Testis (tissue), 3 donors: Measurements from ENCODE around the gene DRG2. TPM values are rescaled to one million over a fixed set of nuclear protein-coding genes. Genes with fewer than 3 reads are reported as not detected.
A peak's percentile ranks its signal among the peaks of the same experiment; 100 is the strongest.

Experiments
- DNase-seq: peaks from one replicate; pipeline ENCODE4 v3.0.0-alpha.2; 2019
- H3K27ac ChIP-seq, 2 donors: fragments of 200-600 bp; sonication (generic); one replicate each; pipeline ENCODE4 v1.5.1; 2019
- H3K27me3 ChIP-seq: fragments of 200-600 bp; sonication (generic); one replicate; pipeline ENCODE4 v1.5.1; 2019
- H3K36me3 ChIP-seq: fragments of 200-600 bp; sonication (generic); one replicate; pipeline ENCODE4 v1.5.1; 2017; ENCODE audit warnings: low read depth; ENCODE audit errors: missing control alignments
- H3K4me1 ChIP-seq: fragments of 200-600 bp; sonication (generic); one replicate; pipeline ENCODE4 v1.5.1; 2019
- H3K4me3 ChIP-seq, 2 donors: fragments of 200-600 bp; sonication (generic); one replicate each; pipeline ENCODE4 v1.5.1; 2017 to 2019
- H3K9me3 ChIP-seq: fragments of 200-600 bp; sonication (generic); one replicate; pipeline ENCODE4 v1.5.1; 2017
- CTCF ChIP-seq, 3 experiments: fragments of 450-650 bp in 2 of 3; fragments of 200-600 bp in 1 of 3; sonication (generic) in 1 of 3; IDR thresholded peaks; one replicate each; pipeline ENCODE4 v1.5.1; 2016 to 2019; ENCODE audit warnings: antibody characterized with exemption in 3 of 3, mild to moderate bottlenecking in 2 of 3, moderate library complexity in 1 of 3
- POLR2A ChIP-seq: fragments of 450-650 bp; IDR thresholded peaks from one replicate; pipeline ENCODE4 v1.6.1; 2017; ENCODE audit warnings: antibody characterized with exemption, mild to moderate bottlenecking, moderate library complexity
- WGBS, 2 donors: methylation state at CpG; one replicate each; pipeline ENCODE4 v1.1.5; 2018; 5-methylcytosine and 5-hydroxymethylcytosine counted together
- intact Hi-C: fragments of 100-400 bp; cut with DNase I; formaldehyde crosslinking; loops from one replicate; pipeline ENCODE4 v1.15.1; 2023; ENCODE audit warnings: low total_unique reads
- polyA plus RNA-seq: library from polyadenylated mRNA; stranded (reverse); fragments of 350-450 nt; fragmentation: Illumina TruSeq; extraction: RNeasy Lipid Tissue Mini Kit (QIAGEN cat#74804); gene quantifications from one replicate; pipeline ENCODE4 v1.2.3, GENCODE V29; 2014; ENCODE audit warnings: low read depth, low replicate concordance; ENCODE audit not compliant: insufficient read depth
- total RNA-seq, 2 donors: library from RNA; depleted of rRNA; stranded (reverse); fragments of >200 nt; gene quantifications; one replicate each; pipeline ENCODE4 v1.2.3, GENCODE V29; 2016

Gene DRG2
- total and polyA plus RNA-seq, 3 donors from 2014 or later = 26.0 to 43.1 (median 42.9) TPM

GRCh38 chr17:18119938-18120337 lies 32.2 kb downstream of the DRG2 start:
- no peak overlapping the region for H3K27ac ChIP-seq
- intact Hi-C loops = no loop called here
- DNase-seq = no peak
- 83 to 87% methylated on average over 29 to 30 of the region's 30 CpGs for WGBS, 2 donors
- H3K4me1 ChIP-seq = no peaks in the 10 kb centered on the region
- TF ChIP-seq CTCF (IDR thresholded peaks at IDR 0.05) (no peak), POLR2A (no peak)
- no peaks in the 10 kb centered on the region for H3K27me3 ChIP-seq
- no peaks in the 10 kb centered on the region for H3K9me3 ChIP-seq
- H3K4me3 ChIP-seq = peak overlapping the region in 1 of 2 donors; percentile 21
- no peaks in the 10 kb centered on the region for H3K36me3 ChIP-seq

GRCh38 chr17:18120461-18121017 lies 32.8 kb downstream of the DRG2 start:
- Histone ChIP-seq H3K27ac (no peak overlapping the region), H3K4me1 (no peaks in the 10 kb centered on the region), H3K27me3 (no peaks in the 10 kb centered on the region), H3K36me3 (no peaks in the 10 kb centered on the region), H3K4me3 (peak overlapping the region; percentile 13 to 21), H3K9me3 (no peaks in the 10 kb centered on the region)
- TF ChIP-seq CTCF (IDR thresholded peaks at IDR 0.05) (no peak), POLR2A (no peak)
- 73 to 75% methylated on average over 24 to 68 of the region's 68 CpGs for WGBS, 2 donors
- intact Hi-C loops = no loop called here
- no peak for DNase-seq

- H3K4me1 ChIP-seq = no peaks in the 10 kb centered on the region
- H3K4me3 ChIP-seq = peak overlapping the region in 1 of 2 donors; percentile 13
- no peaks in the 10 kb centered on the region for H3K9me3 ChIP-seq
- TF ChIP-seq POLR2A (no peak), CTCF (IDR thresholded peaks at IDR 0.05) (no peak)
- 65 to 79% methylated on average over 2 to 54 of the region's 54 CpGs for WGBS, 2 donors
- no peaks in the 10 kb centered on the region for H3K27me3 ChIP-seq
- no peaks in the 10 kb centered on the region for H3K36me3 ChIP-seq
- H3K27ac ChIP-seq = no peak overlapping the region
- no peak for DNase-seq
- intact Hi-C loops = no loop called here
Observed at GRCh38 chr17:18121144-18121910, 33.6 kb downstream of the DRG2 start.

GRCh38 chr17:18122990-18123753 lies 35.4 kb downstream of the DRG2 start:
- TF ChIP-seq CTCF (IDR thresholded peaks at IDR 0.05) = no peak
- no peak for TF ChIP-seq POLR2A
- H3K4me1 ChIP-seq = no peaks in the 10 kb centered on the region
- intact Hi-C loops = no loop called here
- 93 to 95% methylated on average over 17 to 28 of the region's 31 CpGs for WGBS, 2 donors
- no peaks in the 10 kb centered on the region for H3K9me3 ChIP-seq
- H3K27ac ChIP-seq = no peak overlapping the region
- H3K4me3 ChIP-seq = no peak overlapping the region
- H3K27me3 ChIP-seq = no peaks in the 10 kb centered on the region
- no peaks in the 10 kb centered on the region for H3K36me3 ChIP-seq
- DNase-seq = no peak
